Progenitor cell of endocrine pancreas (in vitro differentiated cells): ENCODE measurements around the gene VRTN. TPM values are rescaled to one million over a fixed set of nuclear protein-coding genes. Genes with fewer than 3 reads are reported as not detected.
A peak's percentile ranks its signal among the peaks of the same experiment; 100 is the strongest.
"Not testable (repeated sequence)": the region's sequence is repeated elsewhere in the genome, so short reads cannot be mapped to it uniquely, and the experiment has no call there.

Experiments used
- DNase-seq: peaks from one replicate; pipeline ENCODE4 v3.0.0; 2021; ENCODE audit warnings: low spot score; ENCODE audit not compliant: unreplicated experiment
- H3K27ac Mint-ChIP-seq: 2 replicates; pipeline ENCODE4 v1.8.0; 2021; ENCODE audit warnings: mild to moderate bottlenecking, moderate library complexity, mixed read lengths
- H3K27me3 Mint-ChIP-seq: 2 replicates; pipeline ENCODE4 v1.8.0; 2021; ENCODE audit warnings: mixed read lengths
- H3K36me3 Mint-ChIP-seq: 2 replicates; pipeline ENCODE4 v1.8.0; 2022; ENCODE audit warnings: mixed read lengths; ENCODE audit not compliant: insufficient read depth
- H3K4me1 Mint-ChIP-seq: 2 replicates; pipeline ENCODE4 v1.8.0; 2021; ENCODE audit warnings: low read depth, mixed read lengths
- H3K4me3 Mint-ChIP-seq: 2 replicates; pipeline ENCODE4 v1.8.0; 2021; ENCODE audit warnings: low read depth, mild to moderate bottlenecking, moderate library complexity, mixed read lengths
- H3K9me3 Mint-ChIP-seq: 2 replicates; pipeline ENCODE4 v1.8.0; 2021; ENCODE audit warnings: low read depth, mixed read lengths
- total RNA-seq: library from RNA; stranded (reverse); gene quantifications from 2 replicates; pipeline ENCODE4 v1.2.1, GENCODE V29; 2021
- TF ChIP-seq, protein P1 (sequence below): fragments of 200-600 bp; sonication (generic); IDR thresholded peaks from one replicate; pipeline ENCODE4 v1.5.0; 2021; ENCODE audit warnings: antibody characterized with exemption, mild to moderate bottlenecking; ENCODE audit not compliant: unreplicated experiment

Gene VRTN
- total RNA-seq, 1 donor from 2014 or later, result 1.5 TPM

DNA sequence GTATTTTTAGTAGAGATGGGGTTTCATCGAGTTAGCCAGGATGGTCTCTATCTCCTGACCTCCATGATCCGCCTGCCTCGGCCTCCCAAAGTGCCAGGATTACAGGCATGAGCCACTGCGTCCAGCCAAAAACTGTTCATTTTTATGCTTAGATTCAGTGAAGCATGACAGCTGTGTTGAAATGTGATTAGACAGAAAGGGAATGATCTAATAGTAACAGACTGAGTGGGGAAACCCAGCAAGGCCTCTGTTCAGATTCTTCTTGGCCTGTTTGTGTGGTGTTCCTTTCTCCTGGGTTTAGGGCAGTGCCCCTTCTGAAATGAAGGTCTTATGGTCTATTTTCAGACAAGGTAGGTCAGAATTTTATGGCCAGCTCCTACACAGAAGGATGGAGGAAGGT lies 33.7 kb upstream of the VRTN start:
- H3K27ac Mint-ChIP-seq, result no peak overlapping the region

DNA sequence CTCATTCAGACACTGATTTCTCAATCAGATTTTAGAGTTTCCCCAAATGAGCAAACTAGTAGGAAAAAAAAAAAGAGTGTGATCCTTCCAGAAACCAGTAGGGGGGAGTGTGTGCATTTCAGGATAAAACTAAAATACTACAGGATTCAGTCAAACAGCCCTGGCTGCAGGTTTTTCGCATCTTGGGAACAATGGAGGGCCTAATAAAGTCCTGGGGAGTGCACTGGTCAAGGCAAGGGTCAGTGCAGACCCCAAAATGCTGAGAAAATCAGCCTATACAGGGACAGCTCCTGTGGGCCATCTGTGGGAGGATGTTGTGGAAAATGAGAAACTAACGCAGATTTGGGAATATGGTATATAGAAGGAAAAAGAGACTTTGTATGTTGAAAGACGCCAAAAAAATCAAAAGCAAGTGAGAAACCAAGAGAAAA lies 23.3 kb upstream of the VRTN start:
- no peak for DNase-seq
- Mint-ChIP-seq H3K27me3 (no peaks in the 10 kb centered on the region), H3K4me1 (peaks cover 19% of the 10 kb centered on the region), H3K9me3 (no peaks in the 10 kb centered on the region), H3K27ac (peak overlapping the region; percentile 68), H3K36me3 (no peaks in the 10 kb centered on the region), H3K4me3 (no peak overlapping the region)
- TF ChIP-seq, protein P1, sequence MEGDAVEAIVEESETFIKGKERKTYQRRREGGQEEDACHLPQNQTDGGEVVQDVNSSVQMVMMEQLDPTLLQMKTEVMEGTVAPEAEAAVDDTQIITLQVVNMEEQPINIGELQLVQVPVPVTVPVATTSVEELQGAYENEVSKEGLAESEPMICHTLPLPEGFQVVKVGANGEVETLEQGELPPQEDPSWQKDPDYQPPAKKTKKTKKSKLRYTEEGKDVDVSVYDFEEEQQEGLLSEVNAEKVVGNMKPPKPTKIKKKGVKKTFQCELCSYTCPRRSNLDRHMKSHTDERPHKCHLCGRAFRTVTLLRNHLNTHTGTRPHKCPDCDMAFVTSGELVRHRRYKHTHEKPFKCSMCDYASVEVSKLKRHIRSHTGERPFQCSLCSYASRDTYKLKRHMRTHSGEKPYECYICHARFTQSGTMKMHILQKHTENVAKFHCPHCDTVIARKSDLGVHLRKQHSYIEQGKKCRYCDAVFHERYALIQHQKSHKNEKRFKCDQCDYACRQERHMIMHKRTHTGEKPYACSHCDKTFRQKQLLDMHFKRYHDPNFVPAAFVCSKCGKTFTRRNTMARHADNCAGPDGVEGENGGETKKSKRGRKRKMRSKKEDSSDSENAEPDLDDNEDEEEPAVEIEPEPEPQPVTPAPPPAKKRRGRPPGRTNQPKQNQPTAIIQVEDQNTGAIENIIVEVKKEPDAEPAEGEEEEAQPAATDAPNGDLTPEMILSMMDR, result peak; percentile 71

More for the DNA sequence above, 33.7 kb upstream of the VRTN start:
- no peaks in the 10 kb centered on the region for H3K36me3 Mint-ChIP-seq
- no peaks in the 10 kb centered on the region for H3K4me1 Mint-ChIP-seq
- no peak for DNase-seq
- no peaks in the 10 kb centered on the region for H3K9me3 Mint-ChIP-seq
- TF ChIP-seq, protein P1, result no peak
- no peak overlapping the region for H3K4me3 Mint-ChIP-seq
- no peaks in the 10 kb centered on the region for H3K27me3 Mint-ChIP-seq

DNA sequence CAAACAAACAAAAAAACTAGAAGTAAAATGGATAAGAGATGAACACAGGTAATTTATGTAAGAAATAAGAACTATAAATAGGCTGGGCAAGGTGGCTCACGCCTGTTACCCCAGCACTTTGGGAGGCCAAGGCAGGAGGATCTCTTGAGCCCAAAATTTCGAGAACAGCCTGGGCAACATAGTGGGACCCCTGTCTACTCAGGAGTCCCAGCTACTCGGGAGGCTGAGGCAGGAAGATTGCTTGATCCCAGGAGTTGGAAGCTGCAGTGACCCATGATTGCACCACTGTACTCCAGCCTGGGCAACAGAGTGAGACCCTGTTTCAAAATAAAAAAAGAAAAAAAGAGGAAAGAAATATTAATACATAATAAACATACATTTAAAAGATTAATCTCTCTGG lies 22.8 kb upstream of the VRTN start:
- no peak overlapping the region for H3K4me3 Mint-ChIP-seq
- DNase-seq, result no peak
- H3K27ac Mint-ChIP-seq, result no peak overlapping the region
- H3K4me1 Mint-ChIP-seq, result peaks cover 19% of the 10 kb centered on the region
- no peaks in the 10 kb centered on the region for H3K27me3 Mint-ChIP-seq
- H3K36me3 Mint-ChIP-seq, result no peaks in the 10 kb centered on the region
- TF ChIP-seq, protein P1, result no peak
- H3K9me3 Mint-ChIP-seq, result no peaks in the 10 kb centered on the region

DNA sequence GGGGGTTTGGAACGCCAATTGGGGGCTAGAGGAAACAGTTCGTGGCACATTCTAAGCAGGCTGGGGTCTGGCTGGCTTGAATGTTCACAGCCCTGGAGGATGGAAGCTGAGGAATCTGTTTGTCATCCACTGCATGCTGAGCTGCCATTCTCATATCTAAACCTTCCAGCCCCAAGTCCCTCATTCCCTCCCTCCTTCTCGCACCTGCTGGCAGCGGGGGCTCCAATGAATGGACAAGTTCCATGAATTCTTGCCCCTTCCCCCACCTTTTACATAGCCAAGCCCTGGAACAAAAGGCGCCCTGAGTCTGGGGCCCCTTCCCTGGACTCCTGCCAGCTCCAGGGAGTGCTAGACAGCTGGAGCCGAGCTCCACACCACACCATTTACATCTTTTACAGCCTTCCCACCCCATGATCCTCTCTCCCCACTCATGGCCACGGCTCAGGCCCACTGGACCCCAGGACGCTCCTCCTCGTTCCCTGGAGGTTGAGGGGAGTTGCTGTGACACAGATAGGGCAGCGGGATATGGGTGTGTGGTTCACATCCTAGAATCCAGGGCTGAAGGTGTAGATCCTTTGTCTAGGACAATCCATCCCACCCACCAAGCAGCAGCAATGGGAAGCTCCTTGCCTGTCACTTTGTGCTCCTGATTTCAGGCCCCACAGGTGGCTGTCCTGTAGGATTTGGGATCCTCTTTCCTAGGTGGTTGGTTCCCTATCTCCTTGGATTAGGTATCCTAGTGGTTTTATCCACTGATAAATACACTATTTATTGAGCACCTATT lies 21.7 kb upstream of the VRTN start:
- no peak for DNase-seq
- Mint-ChIP-seq H3K4me1 (peaks cover 19% of the 10 kb centered on the region), H3K36me3 (no peaks in the 10 kb centered on the region), H3K27ac (peak overlapping the region; percentile 72), H3K4me3 (no peak overlapping the region), H3K27me3 (no peaks in the 10 kb centered on the region), H3K9me3 (no peaks in the 10 kb centered on the region)
- TF ChIP-seq, protein P1, result no peak

DNA sequence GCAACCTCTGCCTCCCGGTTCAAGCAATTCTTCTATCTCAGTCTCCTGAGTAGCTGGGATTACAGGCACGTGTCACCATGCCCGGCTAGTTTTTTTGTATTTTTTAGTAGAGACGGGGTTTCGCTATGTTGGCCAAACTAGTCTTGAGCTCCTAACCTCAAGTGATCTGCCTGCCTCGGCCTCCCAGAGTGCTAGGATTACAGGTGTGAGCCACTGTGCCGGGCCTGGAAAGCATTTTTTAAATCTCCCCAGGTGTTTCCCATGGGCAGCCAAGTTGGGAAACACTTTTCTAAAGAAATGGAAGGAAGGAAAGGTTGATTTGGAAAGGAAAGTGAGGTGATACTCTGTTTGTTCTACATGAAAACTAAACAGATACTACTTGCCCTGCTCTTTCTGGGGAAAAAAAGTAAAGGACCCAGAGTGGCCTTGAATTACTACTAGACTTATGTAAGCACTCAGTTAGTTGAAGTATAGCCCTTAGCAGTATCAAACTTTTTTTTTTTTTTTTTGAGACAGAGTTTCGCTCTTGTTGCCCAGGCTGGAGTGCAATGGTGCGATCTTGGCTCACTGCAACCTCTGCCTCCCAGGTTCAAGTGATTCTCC lies 18.2 kb upstream of the VRTN start:
- H3K4me3 Mint-ChIP-seq, H3K27ac Mint-ChIP-seq, H3K27me3 Mint-ChIP-seq, H3K9me3 Mint-ChIP-seq, H3K36me3 Mint-ChIP-seq, DNase-seq: not testable (repeated sequence)
- peaks cover 17% of the 10 kb centered on the region for H3K4me1 Mint-ChIP-seq
